HG03108 (cell line): ENCODE results near the gene HOTAIR.

Source experiments
- ATAC-seq: cut with Tn5 transposase; IDR thresholded peaks from one replicate; pipeline ENCODE4 v1.9.1; 2021; ENCODE audit warnings: moderate library complexity; ENCODE audit not compliant: unreplicated experiment

HOTAIR gene

DNA sequence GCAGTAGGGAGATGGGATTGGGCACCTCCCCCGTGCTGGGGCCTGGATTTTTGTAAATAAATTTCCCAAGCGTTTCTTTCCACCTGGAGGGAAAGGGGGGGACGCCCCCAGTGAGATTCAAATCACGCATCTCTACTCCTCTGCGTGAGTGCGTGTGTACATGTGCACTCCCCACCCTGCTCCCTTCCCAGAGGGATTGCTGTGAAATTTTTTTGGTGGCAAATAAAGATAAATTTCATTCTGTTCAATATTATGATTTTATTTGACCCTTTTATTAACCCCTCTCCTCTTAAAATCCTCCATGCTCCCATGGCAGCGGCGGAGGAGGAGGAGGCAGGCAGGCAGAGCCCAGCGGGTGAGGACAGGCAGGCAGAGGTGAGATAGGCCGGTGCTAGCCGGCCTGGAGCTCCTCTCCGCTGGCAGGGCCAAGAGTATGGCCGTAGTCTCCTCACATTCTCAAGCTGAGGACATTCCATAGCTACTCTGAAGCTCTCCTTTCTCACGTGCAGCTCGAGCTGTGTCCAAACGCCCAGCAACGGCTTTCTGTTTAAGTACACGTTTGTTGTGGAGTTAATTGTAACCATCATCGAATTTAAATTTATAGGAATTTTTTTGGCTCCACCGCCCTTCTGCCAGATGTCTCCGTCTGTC lies 1.5 kb upstream of the HOTAIR start:
- ATAC-seq, result no peak

DNA sequence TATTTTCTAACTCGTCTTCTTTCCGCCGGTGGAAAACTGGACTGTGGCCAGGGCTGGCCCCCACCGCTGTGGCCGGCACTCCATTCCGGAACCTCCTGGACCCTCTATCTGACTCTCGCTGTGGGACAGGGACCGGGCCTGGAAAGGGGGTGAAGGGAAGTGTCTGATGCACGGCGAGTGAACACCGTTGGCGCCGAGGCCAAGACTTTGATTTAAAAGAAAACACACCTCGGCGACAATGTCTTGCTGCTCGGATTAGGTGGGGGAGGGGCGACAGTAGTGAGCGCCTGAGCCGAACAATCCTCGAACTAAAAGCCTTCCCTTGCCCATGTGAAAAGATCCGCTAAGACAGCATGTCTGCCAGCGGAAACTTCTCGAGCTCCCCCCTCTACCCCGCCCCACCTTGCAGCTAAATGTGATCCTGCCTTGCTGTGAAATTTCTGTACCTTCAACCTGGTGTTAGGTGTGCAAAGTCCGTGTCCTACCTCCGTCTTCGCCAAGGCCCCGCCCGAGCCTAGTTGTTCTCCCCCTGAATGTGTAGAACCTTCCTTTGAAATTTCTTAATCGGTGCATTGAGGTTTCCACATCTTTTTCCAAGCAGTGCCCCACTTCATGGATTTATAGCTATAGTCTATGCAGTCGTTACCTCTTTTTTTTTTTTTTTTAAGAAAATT lies 862 bp upstream of the HOTAIR start:
- ATAC-seq, result no peak

DNA sequence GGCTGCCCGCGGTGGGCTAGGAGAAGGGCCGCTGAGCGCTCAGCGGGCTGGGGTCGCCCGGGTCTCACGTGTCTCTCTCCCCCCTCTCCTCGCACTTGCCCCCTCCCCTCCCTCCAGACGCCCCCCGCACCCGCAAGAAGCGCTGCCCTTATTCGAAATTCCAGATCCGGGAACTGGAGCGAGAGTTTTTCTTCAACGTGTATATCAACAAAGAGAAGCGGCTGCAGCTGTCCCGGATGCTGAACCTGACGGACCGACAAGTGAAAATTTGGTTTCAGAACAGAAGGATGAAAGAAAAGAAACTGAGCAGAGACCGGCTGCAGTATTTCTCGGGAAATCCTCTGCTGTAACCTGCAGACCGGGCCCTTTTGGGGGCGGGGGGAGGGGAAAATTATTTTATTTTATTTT lies 314 bp upstream of the HOTAIR start:
- ATAC-seq, result no peak

- ATAC-seq, result no peak
Measured at GRCh38 chr12:53973236-53974042, 1.3 kb downstream of the HOTAIR start.

- ATAC-seq, result no peak
Measured at GRCh38 chr12:53972722-53973235, 2.0 kb downstream of the HOTAIR start, which contains the start of gene HOXC11. HOXC11 (plus strand) TSS chr12:53973126; CDS start chr12:53973242, 116 bp downstream.

- ATAC-seq, result no peak
Measured at GRCh38 chr12:53972152-53972702, 2.5 kb downstream of the HOTAIR start.

GRCh38 chr12:53971686-53972085 lies 3.1 kb downstream of the HOTAIR start:
- no peak for ATAC-seq

- ATAC-seq, result no peak
Measured at GRCh38 chr12:53971129-53971528, 3.6 kb downstream of the HOTAIR start.

DNA sequence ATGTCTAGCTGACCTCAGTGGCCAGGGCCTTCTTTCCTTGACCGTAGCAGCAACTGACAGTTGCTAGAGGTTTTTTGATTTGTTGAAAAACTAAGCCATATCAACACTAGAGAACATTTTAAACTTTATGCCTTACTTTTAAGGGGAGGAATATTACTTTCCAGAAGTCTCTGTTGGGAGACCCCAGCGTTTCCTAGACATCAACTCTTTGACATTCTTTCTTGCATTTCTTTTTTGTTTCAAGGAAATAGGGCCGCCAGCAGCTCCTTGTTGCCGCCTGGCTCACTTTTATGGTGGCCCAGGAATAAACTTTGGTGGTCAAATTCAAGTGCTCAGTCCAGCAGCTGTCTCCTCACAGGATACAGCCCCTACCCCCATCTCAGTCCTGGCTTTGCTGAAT lies 4.3 kb downstream of the HOTAIR start:
- ATAC-seq, result no peak

DNA sequence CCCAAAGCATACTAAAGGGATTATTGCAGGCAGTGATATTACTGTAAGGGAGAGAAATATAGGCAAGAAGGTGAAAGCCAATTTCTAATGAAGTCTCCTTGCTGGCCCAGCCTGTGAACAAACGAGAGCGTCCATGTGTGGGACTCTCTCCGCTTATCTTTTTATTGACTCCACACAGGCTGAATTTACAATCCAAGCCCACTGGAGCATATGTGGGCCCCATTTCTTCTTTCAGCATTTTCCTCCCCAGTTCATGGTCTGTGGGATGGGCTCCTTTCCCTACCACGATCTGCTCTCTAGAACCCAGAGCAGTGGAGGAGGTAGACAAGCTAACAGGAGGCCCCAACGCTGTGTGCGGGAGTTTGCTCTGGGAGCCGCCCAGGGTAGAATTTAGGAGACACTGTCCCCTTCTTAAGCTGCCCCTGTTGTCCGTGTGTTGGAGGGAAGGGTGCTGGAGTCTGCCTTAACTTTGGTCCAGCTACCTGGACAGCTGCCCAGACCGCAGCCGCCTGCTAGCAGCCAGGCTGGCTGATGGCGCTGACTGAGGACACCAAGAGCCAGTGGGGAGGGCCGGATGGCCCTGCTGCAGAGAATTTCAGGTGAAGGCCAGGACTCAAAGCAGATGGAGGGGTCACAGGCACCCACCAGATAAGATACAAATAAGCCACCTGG lies 5.0 kb downstream of the HOTAIR start:
- ATAC-seq, result no peak

- no peak for ATAC-seq
Measured at GRCh38 chr12:53968214-53969127, 6.3 kb downstream of the HOTAIR start.

DNA sequence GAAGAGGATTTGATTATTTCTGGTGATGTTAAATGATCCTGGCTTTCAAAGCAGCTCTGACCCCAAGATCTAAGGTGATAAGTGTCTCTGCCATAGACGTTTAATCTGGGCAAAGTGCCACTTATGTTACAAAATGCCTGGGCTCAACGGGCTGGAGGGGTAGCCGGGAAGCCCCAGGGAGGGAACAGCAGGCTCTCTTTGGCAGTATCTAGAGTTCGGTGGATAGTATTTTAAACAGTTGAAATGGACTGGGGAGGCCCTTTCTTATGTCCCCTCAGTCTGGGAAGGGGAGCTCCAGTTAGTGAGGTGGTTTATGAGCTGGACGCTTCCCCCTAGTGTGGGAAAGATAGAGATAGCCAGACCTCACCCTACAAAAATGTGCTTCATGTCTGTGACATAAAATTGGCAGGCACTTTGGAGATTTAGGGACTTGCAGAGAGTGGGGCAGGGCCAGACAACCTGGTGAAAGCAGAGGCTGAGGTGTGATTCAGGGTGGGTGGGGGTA lies 7.3 kb downstream of the HOTAIR start:
- ATAC-seq, result no peak

- no peak for ATAC-seq
Measured at GRCh38 chr12:53966385-53967133, 8.2 kb downstream of the HOTAIR start.

DNA sequence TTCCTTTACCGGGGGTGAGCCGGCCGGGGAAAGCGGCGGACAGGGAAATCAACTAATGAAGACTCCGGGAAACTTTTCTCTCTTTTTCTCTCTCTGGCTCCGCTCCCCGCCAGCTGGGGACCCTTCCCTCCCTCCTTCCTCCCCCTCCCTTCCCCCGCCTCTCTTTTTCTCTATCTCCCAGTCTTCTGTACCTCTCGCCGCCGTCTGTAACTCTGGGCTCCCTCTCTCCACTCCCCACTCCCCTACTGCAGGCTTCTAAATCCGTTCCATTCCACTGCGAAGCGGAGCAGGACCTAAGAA lies 8.7 kb downstream of the HOTAIR start:
- no peak for ATAC-seq

DNA sequence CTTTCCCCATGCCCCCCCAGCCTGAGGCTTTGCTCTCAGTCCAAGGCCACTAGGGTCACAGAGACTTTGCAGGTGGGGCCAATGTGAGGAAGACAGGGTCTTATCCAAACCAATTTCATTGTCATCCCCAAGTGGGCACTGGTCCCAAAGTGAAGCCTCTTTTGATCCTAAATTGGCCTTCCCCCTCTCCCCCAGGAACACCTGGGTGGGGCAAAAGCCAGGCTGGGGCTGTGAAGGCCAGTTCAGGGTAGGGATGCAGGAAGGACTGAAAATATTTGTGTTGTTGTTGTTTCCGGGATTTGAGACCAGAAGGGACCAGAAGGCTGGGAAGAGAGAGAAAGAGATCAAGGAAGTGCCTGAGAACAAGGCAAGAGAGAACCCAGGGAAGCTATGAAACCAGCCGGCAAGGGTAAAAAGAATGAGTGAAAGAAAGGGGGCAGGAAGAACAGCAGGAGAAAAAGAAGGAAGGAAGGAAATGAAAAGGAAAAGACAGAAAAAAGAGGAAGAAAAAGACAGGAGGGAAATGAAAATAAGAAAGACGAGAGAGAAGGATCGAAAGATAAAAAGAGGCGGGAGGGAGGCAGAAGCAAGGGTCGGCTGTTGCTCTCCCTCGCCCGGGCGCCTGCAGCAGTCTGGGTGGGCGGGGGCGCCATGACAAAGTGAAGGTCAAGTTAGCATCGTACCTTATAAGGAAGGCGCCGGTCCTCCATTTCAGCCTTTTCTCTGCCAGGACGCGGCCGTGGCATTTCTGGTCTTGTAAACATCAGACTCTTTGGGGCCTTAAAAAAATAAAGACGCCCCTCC lies 9.3 kb downstream of the HOTAIR start:
- ATAC-seq, result no peak

- ATAC-seq, result no peak
Measured at GRCh38 chr12:53964315-53964713, 10.4 kb downstream of the HOTAIR start.

DNA sequence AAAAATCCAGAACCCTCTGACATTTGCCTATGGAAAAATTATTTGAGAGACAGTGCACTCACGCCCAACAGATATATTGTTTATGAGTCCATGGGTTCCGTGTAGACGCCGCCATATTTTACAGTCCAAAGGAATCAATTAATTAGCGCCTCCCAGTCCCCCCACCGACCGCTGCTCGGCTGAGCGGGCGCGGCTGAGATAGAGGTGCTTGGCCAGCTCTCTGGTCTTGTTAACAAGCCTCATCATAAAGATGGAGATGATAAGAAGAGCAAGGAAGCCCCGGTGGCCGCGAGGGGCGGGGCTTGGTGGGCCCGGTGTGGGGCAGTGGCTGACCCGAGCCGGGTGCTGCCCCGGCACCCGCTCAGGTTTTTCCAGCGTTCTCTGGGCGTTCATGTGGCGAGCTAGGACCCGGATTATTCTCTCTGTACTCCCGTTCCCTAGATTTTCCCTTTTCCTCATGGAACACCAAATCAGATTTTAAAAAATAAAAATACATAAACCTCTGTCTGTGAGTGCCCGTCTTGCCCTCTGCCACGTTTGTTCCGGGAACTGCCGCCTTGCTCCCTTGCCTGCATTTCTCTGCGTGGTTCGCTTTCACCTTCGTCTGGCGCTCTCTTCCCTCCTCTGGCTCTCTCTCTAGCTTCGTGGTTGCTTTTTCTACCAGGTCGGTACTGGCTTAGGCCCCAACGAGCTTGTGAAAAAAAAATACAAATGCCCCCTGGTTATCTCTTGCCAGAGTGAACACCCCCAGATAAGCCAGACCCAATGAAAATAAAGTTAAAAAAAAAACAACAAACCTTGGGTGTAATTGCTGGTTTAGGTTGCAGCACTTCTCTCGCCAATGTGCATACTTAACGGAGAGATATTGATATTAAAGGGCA lies 11.1 kb downstream of the HOTAIR start:
- ATAC-seq, result no peak
